NCI-H1092 (cell line): ENCODE results near the gene C2CD2.
"Not testable (repeated sequence)": the region's sequence is repeated elsewhere in the genome, so short reads cannot be mapped to it uniquely, and the experiment has no call there.

ENCODE experiments used
- DNase-seq: peaks from one replicate; lab custom pipeline; 2025; lab: John Stamatoyannopoulos, UW

C2CD2 gene

GRCh38 chr21:41975391-41976272, 21.8 kb upstream of the C2CD2 start:
- no peak for DNase-seq

DNA sequence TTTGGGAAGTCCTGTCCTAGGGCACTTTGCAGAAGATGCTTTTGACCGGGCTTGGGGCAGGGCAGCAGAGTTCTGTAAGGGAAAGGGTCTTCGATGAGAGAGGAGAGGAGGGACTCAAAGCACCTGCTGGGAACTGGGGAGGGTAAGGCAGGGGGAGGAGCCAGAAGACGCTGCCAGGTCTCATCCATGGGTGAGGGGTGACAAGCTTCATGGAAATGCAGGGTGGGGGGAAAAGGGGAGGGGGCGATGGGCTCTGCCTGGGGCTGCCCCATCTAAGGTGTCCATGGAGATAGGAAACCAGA, 20.9 kb upstream of the C2CD2 start:
- DNase-seq: no peak

DNA sequence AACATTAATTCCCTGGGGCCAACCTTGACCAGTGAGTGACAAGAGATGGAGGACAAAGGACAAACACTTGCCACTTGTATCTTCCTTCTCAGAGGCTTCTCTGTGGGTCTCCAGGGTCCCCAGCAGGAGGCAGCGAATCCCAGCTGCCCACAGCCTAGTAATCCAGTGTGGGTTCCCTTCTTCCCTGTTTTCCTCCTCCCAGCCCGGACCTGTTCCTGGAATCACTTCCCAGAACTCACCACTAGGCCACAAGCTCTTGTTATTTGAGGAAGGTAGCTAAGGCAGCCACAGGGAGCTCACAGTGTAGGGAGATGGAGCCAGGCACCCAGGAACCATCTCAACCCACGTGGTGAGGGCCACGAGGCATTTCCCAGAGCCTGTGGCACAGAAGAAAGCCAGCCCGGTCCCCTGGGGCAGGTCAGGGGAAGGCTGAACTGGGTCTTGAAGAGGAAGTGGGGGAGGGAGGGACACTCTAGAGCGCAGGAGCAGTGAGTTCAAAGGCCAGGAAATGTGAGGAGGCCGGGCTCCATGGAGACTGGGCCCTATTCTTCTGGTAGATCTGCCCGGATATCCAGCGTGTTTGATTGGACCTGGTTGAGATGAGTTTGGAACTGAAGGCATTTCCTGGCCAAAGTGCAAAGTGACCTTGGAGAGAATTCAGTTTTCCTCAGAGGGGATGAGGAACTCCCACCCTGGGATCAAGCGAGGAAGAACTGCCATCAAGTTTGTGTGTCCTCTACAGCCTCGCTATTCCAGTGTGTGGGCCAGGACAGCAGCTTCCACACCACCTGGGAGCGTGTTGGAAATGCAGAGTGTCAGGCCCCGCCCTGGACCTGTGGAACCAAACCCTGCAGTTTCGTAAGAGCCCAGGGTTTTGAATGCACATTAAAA, 20.3 kb upstream of the C2CD2 start:
- DNase-seq: no peak

DNA sequence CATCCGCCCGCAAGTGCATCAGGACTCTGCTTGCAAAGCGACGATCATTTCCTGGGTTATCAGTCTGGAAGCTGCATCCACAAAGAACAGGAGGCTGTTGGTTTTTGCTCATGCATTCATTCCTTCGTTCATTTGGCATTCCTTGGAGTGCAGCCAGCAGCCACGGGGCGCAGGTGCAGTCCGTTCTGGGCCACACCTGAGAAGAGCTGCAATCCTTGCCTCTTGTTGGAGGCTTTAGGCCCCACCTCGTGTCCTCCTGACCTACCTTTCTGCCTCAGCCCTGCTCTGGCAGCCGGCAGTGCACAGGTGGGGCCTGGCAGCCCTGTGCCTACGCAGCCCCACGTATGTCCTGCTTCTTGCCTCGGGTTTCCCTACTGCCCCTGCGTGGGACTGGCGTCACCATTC, 19.6 kb upstream of the C2CD2 start:
- no peak for DNase-seq

- DNase-seq: no peak
Measured at GRCh38 chr21:41972511-41973205, 18.8 kb upstream of the C2CD2 start.

DNA sequence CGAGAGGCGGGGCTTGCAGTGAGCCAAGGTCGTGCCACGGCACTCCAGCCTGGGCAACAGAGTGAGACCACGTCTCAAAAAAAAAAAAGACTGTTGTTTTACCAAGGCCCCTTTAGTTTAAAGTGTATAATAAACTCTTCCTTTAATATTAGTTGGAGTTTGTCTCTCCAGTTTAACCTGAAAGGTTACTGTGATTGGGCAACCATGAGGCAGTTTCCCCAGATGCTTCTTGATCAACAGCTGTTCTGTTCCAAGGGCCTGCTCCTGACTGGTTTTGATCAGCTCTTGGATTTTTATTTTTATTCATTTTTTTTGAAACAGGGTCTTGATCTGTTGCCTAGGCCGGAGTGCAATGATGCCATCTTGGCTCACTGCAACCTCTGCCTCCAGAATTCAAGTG, 18.1 kb upstream of the C2CD2 start:
- no peak for DNase-seq

- no peak for DNase-seq
Measured at GRCh38 chr21:41970751-41971653, 17.2 kb upstream of the C2CD2 start.

GRCh38 chr21:41970106-41970391, 16.2 kb upstream of the C2CD2 start:
- DNase-seq: no peak

- no peak for DNase-seq
Measured at GRCh38 chr21:41967708-41968107, 13.9 kb upstream of the C2CD2 start.

DNA sequence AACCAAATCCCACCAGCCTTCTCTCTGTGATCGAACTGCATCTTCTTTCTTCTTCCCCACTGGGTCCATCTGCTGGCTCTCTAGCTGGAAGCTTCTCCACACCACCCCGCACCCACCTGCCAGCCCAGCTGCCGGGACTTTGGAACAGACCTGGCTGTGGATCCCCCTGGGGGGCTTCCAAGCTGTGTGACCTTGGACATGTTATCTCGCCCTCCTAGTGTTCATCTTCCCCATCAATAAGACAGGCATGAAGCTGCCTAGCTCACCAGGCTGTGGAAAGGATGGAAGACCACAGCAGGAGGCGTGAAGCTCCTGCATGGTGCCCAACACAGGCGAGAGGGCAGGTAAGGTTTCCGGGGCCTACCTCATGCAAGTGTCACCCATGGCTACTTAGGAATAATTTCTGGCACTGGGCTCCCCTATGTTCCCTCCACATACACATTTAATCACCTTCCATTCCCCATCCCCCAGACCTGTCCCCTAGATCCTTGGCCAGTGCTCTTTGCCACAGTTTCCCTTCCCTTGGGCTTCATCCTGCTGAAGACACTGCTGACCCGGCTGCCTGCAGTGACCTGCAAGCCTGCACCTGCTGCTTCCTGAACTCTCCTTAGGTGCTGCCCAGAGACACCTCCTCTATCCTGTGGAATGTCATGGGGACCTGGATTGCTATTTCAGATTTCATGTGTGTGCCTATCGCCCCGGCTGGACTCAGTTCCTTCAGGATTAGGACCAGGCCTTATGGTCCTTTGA, 13.2 kb upstream of the C2CD2 start:
- no peak for DNase-seq

DNA sequence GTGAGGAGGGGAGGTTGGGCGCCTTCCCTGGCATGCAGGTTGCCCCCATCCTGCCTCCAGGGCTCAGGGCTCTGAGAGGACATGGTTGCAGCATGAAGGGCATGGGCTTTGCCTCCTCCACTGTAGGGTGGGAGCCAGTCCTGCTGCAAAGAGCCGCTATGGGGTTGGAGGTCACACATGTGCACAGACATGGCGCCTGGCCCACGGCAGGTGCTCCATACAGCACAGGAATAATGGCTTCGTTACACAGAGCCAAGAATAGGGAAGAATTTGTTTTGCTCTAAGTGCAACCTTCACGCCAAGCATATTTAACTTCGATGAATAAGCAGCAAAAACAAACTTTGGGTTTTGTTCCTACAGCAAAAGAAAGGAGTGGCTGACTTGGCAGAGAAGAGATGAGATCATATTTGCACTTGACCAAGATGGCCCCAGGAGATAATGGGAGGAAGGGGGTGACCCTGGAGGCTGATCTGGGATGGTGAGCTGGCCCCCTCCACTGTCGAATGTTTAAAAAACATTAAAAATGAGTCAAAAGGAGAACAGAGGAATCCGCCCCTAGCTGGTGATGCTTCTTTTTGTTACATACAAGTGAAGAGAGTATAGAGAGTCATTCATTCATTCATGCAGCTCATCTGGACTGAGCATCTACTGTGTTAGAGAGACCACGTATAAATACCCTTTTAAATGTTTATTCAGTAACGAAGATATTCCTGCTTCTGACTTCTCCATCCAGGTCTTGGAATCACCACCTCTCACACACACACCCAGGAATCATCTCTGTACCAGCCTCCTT, 12.4 kb upstream of the C2CD2 start:
- DNase-seq: no peak

DNA sequence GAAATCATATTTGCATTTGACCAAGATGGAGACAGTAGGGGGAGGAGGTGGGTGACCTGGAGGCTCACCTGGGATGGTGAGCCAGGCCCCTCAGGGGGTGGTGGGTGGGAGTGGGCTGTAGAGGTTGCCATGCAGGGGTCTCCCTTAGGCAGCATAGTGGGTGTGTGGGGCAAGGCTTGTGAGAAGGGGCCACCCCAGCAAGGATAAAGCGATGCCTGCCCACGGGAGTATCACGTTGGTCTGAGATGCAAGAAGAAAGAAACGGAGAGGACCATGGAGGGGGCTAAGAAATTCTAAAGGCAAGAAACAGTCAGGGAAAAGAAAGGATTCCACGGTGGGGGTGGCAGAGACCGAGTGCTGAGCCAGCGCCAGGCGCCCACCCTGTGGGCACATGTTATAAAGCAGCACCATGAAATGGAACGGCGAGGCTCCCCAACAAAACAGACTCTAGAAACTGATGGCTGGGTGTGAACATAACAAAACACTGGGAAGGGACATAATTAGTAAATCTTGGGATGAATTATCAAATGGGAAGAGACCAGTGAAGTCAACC, 11.7 kb upstream of the C2CD2 start:
- no peak for DNase-seq

DNA sequence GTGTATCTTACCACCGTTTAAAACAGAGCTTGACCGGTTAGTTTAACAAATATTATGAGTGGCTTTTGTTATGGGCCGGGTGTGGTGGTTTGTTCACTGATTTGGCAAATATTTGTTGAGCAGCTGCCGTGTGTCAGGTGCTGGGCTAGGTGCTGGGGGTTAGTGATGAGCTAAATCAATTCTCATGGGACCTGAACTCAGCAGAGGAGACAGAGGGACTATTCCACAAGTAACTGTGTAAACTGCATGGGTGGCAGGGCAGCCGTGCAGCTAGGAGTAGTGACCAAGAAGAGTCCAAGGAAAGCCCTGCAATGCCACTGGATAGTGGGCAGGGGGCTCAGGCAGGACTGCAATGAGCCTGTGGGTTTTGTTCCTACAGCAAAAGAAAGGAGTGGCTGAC, 11.2 kb upstream of the C2CD2 start:
- no peak for DNase-seq

DNA sequence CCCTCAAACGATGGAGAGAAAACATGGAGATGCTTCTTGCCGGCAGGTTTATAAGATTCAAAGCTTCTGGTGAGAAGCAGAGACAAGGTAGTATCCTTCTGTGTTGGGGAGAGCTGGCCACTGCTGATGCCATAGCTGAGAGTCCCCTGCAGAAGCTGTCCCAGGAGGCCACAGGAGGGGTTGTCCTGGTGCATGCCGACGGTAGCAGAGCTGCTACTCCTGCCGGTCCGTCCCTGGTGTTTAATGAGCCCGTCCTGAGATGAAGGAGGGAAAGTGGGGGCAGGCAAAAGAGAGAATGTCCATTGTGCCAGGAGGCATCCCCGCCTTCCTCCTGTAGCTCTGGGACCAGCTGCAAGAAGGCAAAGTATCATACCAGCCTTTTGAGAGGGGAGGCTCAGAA, 10.4 kb upstream of the C2CD2 start:
- no peak for DNase-seq

- no peak for DNase-seq
Measured at GRCh38 chr21:41962425-41962966, 8.7 kb upstream of the C2CD2 start.

- no peak for DNase-seq
Measured at GRCh38 chr21:41961753-41962152, 7.9 kb upstream of the C2CD2 start.

DNA sequence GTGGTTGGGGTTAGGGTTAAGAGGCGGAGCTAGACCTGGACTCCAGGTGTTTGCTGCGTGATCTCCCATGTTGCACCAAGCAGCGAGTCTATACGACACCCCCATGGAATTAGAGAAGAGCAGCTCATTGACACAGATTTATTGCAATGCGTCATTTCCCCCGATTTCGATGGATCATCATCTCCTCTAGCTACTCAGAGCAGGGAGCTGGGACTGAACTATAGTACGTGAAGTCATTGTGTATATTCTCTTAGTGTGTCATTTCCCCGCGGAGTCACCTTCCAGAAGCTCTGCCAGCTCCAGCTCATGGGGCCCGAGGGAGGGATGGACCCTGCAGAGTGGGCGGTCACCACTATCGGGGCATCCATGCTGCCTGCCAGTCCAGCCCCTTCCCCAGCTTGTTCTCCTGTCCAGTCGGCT, 7.5 kb upstream of the C2CD2 start:
- no peak for DNase-seq

DNA sequence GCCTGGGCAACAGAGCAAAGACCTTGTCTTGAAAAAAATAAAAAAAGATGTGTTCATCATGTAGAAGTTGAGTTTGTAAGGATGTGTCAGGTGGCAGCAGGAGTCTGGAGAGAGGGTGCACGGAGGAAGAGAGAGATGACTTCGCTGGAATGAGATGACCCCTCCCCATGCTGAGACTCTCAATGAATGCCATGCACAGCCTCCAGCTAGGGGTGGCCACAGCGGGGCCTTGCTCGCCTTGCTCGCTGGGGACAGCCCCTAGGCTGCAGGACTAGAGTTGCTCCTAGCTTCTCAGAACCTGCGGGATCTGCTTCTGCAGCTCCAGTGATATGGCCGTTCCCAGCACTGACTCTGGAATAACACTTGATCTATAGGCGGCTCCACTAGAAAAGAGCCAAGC, 6.6 kb upstream of the C2CD2 start:
- no peak for DNase-seq

GRCh38 chr21:41959697-41960096, 5.9 kb upstream of the C2CD2 start:
- DNase-seq: not testable (repeated sequence)
